ENCODE measurements around the gene GNA14.
"Not testable (repeated sequence)": the region's sequence is repeated elsewhere in the genome, so short reads cannot be mapped to it uniquely, and the experiment has no call there.

The GNA14 gene

DNA sequence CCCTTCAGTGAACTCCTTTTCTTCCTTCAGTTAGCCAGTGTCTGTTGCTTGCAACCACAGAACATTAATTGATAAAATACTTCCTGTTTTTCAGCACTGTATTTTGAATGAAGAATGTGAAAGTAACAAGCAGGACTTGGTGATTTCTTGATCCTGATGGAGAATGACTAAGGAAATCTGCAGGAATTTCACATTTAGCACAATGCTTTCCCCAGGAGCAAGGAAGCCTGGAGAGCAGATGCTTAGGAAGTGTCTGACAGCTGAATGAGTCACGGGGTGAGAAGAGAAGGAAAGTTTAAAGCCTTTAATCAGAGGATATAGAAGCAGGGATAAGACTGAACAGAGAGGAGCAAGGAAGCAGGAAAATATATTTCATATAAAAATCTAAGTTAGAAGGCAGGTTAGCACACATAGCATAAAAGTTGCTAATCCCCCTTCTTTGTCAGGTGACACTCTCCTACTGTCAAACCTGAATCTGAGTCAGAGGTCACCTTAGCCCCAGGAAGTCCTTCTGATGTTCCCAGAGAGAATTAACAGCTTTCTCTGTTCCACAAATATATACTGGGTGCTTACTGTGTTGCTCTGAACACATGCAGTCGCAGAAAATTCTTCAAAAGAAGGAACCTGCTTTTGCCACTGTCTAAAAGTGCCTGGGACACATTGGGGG is 59.7 kb downstream of the GNA14 start:
- no peak for DNase-seq (ENCODE audit: low read depth in 2 of 2)

DNA sequence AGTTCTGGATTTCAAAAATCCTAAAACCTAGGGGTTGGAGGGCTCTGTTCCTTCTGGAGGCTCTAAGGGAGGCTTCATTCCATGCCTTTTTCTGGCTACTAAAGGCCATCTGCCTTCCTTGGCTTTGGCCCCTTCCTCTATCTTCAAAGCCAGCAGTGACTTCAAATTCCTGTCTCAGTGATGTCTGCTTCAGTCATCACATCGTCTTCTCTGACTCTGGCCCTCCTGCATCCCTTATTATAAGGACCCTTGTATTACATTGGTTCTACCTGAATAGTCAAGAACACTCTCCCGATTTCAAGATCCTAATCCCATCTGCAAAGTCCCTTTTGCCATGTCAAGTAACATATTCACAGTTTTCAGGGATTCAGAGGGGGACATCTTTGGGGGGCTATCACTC is 60.3 kb downstream of the GNA14 start:
- no peak for DNase-seq (ENCODE audit: low read depth in 2 of 2)

GRCh38 chr9:77587042-77587441 is 61.1 kb downstream of the GNA14 start:
- no peak for DNase-seq (ENCODE audit: low read depth in 2 of 2)

- DNase-seq (ENCODE audit: low read depth in 2 of 2), result no peak
Observed at GRCh38 chr9:77586591-77586990, 61.5 kb downstream of the GNA14 start.

DNA sequence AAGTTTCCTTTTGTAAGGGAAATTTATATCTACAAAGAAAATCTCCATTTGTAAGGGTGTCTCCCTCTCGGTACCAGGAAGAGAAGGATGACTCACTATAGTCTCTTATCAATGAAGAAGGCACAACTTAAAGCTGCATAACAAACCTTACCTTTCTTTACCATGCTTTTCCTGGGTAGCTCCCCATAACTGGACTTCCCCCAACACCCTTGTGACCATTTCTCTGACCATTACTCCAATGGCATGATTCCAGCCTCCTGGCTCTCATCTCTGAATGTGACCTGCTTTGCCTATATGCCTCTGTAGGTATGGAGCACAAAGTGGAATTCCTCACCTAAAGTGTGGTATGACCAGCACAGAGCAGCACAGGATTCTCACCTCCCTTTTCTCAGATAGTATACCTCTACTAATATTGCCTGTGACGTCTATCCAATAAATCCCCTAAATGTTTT is 62.8 kb downstream of the GNA14 start:
- no peak for DNase-seq (ENCODE audit: low read depth in 2 of 2)

DNA sequence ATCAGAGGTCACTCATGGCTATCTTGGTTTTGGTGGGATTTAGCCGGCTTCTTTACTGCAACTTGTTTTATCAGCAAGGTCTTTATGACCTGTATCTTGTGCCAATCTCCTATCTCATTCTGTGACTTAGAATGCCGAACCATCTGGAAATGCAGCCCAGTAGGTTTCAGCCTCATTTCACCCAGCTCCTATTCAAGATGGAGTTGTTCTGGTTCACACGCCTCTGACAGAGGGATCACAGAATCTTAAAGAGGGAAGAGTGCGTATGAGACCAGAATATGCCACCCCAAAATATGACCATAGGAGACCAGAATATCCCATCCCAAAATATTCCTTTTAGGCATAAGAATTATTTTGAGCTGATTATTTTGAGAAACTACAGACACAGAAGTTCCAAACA is 63.2 kb downstream of the GNA14 start:
- not testable (repeated sequence) for DNase-seq (ENCODE audit: low read depth in 2 of 2)

- no peak for DNase-seq (ENCODE audit: low read depth in 2 of 2)
Observed at GRCh38 chr9:77582961-77583576, 65.1 kb downstream of the GNA14 start.

GRCh38 chr9:77582525-77582924 is 65.6 kb downstream of the GNA14 start:
- DNase-seq (ENCODE audit: low read depth in 2 of 2), result no peak

GRCh38 chr9:77575785-77576184 is 72.3 kb downstream of the GNA14 start:
- DNase-seq (ENCODE audit: low read depth in 2 of 2), result no peak

DNA sequence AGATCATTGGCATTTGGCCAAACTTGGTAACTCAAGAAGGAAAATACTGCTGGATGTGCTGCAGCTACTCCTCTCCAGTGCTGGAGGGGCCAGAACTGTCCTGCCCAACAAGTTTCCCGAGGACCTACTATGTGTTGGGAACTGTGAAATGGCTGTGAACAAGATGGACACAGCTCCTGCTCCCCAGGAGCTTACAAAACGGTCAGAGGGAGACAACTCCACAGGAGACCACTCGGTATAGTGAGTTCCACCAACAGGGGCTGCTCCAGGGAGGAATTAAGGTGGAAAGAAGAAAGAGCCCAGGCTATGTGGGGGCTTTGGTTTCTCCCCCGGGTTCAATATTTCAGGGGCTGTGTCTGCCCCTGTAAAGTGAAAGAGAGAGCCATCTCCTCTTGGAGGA is 78.8 kb downstream of the GNA14 start:
- no peak for DNase-seq (ENCODE audit: low read depth in 2 of 2)

- no peak for DNase-seq (ENCODE audit: low read depth in 2 of 2)
Observed at GRCh38 chr9:77563174-77563573, 84.9 kb downstream of the GNA14 start.

DNA sequence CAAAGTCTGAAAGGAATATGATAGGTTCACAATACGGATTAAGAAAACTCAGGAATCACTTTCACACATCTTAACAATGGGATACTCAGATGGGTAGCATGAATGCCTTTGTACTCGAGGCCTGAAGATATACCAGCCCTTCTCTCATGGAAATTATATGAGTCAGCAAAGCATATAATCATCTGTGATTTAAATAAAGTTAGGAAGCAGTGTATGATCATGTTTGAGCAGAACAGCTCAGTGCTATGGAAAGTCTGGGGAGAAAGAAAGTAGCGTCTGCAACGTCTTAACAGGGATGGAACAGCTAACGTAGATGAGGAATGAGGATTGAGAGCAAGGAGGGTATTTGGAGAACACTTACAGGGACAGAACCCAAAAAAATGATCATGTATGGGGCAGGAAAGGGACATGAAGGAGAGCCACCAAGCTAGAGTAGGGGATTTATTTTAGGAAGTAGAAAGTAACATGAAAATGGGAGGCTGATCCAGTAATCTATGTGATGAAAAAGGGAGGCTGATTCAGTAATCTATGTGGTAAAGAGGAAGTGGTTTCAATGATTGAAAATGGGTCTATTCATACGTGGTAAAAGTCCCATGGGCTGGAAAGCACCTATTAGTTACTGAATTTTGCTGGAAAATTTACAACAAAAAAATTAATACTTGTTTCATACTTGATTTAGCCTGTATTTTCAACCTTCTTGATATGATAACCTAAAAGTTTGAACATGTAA is 85.9 kb downstream of the GNA14 start:
- DNase-seq (ENCODE audit: low read depth in 2 of 2), result no peak

DNA sequence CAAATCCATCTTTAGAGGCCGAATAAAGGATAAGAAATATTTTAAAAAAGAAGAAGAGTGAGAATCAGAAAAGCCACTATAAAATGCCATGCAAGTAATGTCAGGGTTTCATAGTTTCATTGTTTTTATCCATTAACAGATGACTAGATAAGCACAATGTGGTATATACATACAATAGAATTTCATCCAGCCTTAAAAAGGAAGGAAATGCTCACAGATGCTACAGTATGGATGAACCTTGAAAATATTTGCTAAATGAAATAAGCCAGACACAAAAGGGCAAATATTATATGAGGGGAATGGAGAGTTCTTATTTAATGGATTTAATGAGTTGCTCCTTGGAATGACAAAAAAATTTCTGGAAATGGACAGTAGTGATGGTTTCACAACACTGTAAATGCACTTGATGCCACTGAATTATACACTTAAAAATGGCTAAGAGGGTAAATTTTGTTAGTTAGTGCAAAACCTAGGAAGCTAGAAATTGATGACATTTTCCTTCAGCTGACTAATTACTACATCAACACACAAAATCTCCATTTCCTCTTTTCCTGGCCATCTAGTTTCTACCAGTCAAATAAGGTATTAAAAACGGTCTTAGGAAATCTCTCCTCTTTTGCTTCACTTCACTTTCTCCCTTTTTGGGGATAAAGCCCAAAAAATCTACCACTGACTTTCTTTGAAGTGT is 86.6 kb downstream of the GNA14 start:
- no peak for DNase-seq (ENCODE audit: low read depth in 2 of 2)

GRCh38 chr9:77556396-77556795 is 91.7 kb downstream of the GNA14 start:
- DNase-seq (ENCODE audit: low read depth in 2 of 2), result no peak

- DNase-seq (ENCODE audit: low read depth in 2 of 2), result no peak
Observed at GRCh38 chr9:77554586-77555105, 93.5 kb downstream of the GNA14 start.

DNA sequence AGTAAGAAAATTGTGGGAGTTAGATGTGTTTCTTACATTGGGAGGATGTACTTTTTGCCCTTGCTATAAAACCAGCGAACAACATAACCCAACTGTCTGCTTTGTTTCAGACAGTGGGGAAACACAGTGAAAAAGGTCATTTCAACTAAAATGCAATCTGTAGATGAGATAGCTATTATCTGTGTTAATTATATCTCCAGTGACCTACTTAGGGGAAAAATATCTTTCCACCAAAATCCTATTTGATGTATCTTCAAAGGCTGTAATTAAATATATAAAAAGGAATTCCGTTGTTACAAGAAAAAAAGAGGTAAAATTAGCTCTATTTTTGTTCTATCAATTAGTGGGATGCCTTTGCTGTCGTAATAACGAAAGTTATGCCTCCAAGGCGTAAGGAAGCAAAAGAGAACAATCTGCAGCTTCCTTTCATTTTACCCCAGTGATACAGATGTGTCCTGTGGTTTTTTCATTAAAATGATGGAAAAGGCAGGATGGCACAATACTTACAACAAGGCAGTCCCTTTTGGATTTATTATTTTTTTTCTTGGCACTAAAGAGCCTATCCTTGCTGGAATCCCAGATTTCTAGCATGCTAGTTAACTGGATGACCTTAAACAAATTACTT is 100.9 kb downstream of the GNA14 start:
- DNase-seq (ENCODE audit: low read depth in 2 of 2), result no peak

DNA sequence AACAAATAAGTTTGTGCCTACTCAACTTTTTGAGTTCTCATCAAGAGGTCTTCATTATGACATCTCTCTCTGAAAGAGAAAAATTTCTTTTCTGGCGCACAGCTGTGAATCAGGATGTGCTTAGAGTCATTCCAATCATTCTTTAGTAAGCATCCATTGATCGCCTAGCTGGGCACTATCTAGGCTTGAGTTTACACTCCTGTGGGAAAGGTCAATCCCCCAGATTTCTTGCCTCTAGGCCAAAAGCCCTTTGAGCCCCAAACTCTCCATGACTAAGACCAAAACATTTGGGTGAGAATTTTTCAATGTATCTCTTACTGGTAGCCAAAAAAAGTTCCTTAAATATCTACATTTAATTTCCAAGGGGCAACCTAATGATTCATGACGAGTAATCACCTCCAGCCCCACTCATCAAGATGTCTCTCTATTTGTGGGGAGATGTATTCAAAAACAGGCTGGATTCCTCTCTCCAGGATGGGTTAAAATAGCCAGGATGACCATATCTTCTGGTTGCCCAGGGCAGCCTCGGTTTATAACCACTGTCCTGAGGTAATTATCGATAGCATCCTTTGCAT is 101.7 kb downstream of the GNA14 start:
- DNase-seq (ENCODE audit: low read depth in 2 of 2), result no peak

DNA sequence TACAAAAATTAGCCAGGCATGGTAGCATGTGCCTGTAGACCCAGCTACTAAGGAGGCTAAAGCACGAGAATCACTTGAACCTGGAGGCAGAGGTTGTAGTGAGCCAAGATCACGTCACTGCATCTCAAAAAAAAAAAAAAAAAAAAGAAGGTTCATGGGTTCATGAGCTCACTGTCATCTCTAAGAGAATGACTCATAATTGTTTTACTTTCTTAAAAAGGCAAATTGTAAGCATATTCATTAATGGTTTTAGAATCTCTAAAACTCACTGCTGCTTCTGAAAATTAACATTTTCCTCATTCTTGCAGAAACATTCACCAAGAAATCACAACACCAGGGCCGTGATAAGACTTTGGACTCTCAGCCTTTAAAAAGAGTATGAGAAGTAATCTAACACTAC is 103.6 kb downstream of the GNA14 start:
- DNase-seq (ENCODE audit: low read depth in 2 of 2), result no peak

GRCh38 chr9:77543131-77543822 is 104.8 kb downstream of the GNA14 start:
- DNase-seq (ENCODE audit: low read depth in 2 of 2), result no peak

DNA sequence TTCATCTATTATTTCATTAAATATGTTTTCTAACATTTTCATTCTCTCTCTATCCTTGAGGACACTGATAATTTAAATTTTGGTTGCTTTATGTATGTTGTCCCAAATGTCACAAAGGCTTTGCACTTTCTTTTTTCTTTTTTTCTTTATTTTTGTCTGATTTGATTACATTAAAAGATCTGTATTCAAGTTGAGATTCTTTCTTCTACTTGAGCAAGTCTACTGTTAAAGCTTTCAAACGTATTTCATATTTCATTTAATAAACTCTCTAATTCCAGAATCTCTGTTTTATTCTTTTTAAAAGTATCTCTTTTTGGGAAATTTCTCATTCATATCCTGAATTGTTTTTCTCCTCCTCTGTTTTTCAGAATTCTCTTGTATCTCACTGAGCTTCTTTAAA is 106.5 kb downstream of the GNA14 start:
- DNase-seq (ENCODE audit: low read depth in 2 of 2), result no peak

- no peak for DNase-seq (ENCODE audit: low read depth in 2 of 2)
Observed at GRCh38 chr9:77541055-77541454, 107.1 kb downstream of the GNA14 start.
